Osteocyte (in vitro differentiated cells): ENCODE results near the gene PRKN. TPM values are rescaled to one million over a fixed set of nuclear protein-coding genes. Genes with fewer than 3 reads are reported as not detected.
A peak's percentile ranks its signal among the peaks of the same experiment; 100 is the strongest.

ENCODE experiments used
- DNase-seq: peaks from one replicate; pipeline ENCODE4 v3.0.0; 2021; ENCODE audit warnings: mixed read lengths; ENCODE audit not compliant: unreplicated experiment; ENCODE audit errors: extremely low spot score
- H3K27ac Mint-ChIP-seq: one replicate; pipeline ENCODE4 v1.8.0; 2021; ENCODE audit warnings: mild to moderate bottlenecking, mixed read lengths; ENCODE audit not compliant: unreplicated experiment
- H3K27me3 Mint-ChIP-seq: one replicate; pipeline ENCODE4 v1.8.0; 2021; ENCODE audit warnings: mixed read lengths; ENCODE audit not compliant: unreplicated experiment
- H3K36me3 Mint-ChIP-seq: one replicate; pipeline ENCODE4 v1.8.0; 2021; ENCODE audit warnings: mixed read lengths; ENCODE audit not compliant: unreplicated experiment
- H3K4me1 Mint-ChIP-seq: one replicate; pipeline ENCODE4 v1.8.0; 2021; ENCODE audit warnings: mixed read lengths; ENCODE audit not compliant: unreplicated experiment
- H3K4me3 Mint-ChIP-seq: one replicate; pipeline ENCODE4 v1.8.0; 2021; ENCODE audit warnings: mild to moderate bottlenecking, moderate library complexity, mixed read lengths; ENCODE audit not compliant: unreplicated experiment
- H3K9me3 Mint-ChIP-seq: one replicate; pipeline ENCODE4 v1.8.0; 2021; ENCODE audit warnings: mixed read lengths; ENCODE audit not compliant: unreplicated experiment
- CTCF ChIP-seq: fragments of 200-600 bp; sonication (generic); IDR thresholded peaks from 2 replicates; pipeline ENCODE4 v1.5.0; 2021; ENCODE audit warnings: antibody characterized with exemption, mild to moderate bottlenecking, moderate library complexity
- long read RNA-seq: library from polyadenylated mRNA; unstranded; transcript quantifications from one replicate; pipeline ENCODE4 v2.0.0, GENCODE V29; 2021
- total RNA-seq: library from RNA; stranded (reverse); gene quantifications from 2 replicates; pipeline ENCODE4 v1.2.1, GENCODE V29; 2021

The PRKN gene
- 12.7 and 13.4 TPM in 2 replicates for total RNA-seq
- long read RNA-seq, partial matches to known transcripts = 3 of 11 reads
- long read RNA-seq, other reads (novel, unspliced or antisense) = 8 of 11 reads

GRCh38 chr6:162727322-162728182 is at the start of gene PRKN, which contains the start of gene PACRG:
PRKN (minus strand) TSS chr6:162727766.
PACRG (plus strand) TSS chr6:162727974.
- Mint-ChIP-seq H3K4me3 (peak within 1 kb of the TSS; percentile 82), H3K9me3 (no peaks in the 10 kb centered on the region), H3K36me3 (no peaks in the 10 kb centered on the region), H3K27ac (peak within 1 kb of the TSS; percentile 97), H3K4me1 (peaks cover 14% of the 10 kb centered on the region), H3K27me3 (no peaks in the 10 kb centered on the region)
- no peak for TF ChIP-seq CTCF
- DNase-seq = peak; percentile 100

GRCh38 chr6:162777091-162777490 is 49.5 kb upstream of the PRKN start:
- Mint-ChIP-seq H3K36me3 (peaks cover 4% of the 10 kb centered on the region), H3K27ac (no peak overlapping the region), H3K4me1 (no peaks in the 10 kb centered on the region), H3K27me3 (no peaks in the 10 kb centered on the region), H3K4me3 (no peak overlapping the region), H3K9me3 (peaks cover 22% of the 10 kb centered on the region)
- TF ChIP-seq CTCF = no peak
- no peak for DNase-seq

- Mint-ChIP-seq H3K4me1 (no peaks in the 10 kb centered on the region), H3K36me3 (no peaks in the 10 kb centered on the region), H3K9me3 (peaks cover under 1% of the 10 kb centered on the region), H3K4me3 (no peak overlapping the region), H3K27me3 (peaks cover 7% of the 10 kb centered on the region), H3K27ac (no peak overlapping the region)
- no peak for TF ChIP-seq CTCF
- no peak for DNase-seq
Measured at GRCh38 chr6:162773996-162774395, 46.4 kb upstream of the PRKN start.

GRCh38 chr6:162772466-162772865 is 44.9 kb upstream of the PRKN start:
- no peak for TF ChIP-seq CTCF
- Mint-ChIP-seq H3K36me3 (no peaks in the 10 kb centered on the region), H3K4me3 (no peak overlapping the region), H3K27ac (no peak overlapping the region), H3K9me3 (peaks cover 4% of the 10 kb centered on the region), H3K27me3 (peaks cover 7% of the 10 kb centered on the region), H3K4me1 (no peaks in the 10 kb centered on the region)
- DNase-seq = no peak

GRCh38 chr6:162770955-162771354 is 43.4 kb upstream of the PRKN start:
- Mint-ChIP-seq H3K9me3 (peaks cover 4% of the 10 kb centered on the region), H3K36me3 (peaks cover 2% of the 10 kb centered on the region), H3K4me1 (no peaks in the 10 kb centered on the region), H3K27me3 (peaks cover 9% of the 10 kb centered on the region), H3K27ac (no peak overlapping the region), H3K4me3 (no peak overlapping the region)
- no peak for DNase-seq
- TF ChIP-seq CTCF = no peak
